Gastroesophageal sphincter (tissue), 4 donors: ENCODE data around the gene PDCD1. TPM values are rescaled to one million over a fixed set of nuclear protein-coding genes. Genes with fewer than 3 reads are reported as not detected.

ENCODE experiments used
- ATAC-seq: fragments of 150-250 bp; one replicate; pipeline ENCODE4 v1.9.1; 2016; ENCODE audit warnings: mild to moderate bottlenecking, moderate library complexity
- H3K27ac ChIP-seq, 4 donors: fragments of 200-600 bp; sonication (generic) in 3 of 4; 1 replicate in 3 of 4; 2 replicates in 1 of 4; pipeline ENCODE4 v1.5.1; 2016 to 2019
- H3K27me3 ChIP-seq: fragments of 200-600 bp; sonication (generic); one replicate; pipeline ENCODE4 v1.5.1; 2019
- H3K36me3 ChIP-seq, 2 donors: fragments of 200-600 bp; sonication (generic); one replicate each; pipeline ENCODE4 v1.5.1; 2019; ENCODE audit warnings: control low read depth in 1 of 2
- H3K4me1 ChIP-seq, 3 donors: fragments of 200-600 bp; sonication (generic); 1 replicate in 2 of 3; 2 replicates in 1 of 3; pipeline ENCODE4 v1.5.1; 2016 to 2019; ENCODE audit warnings: control low read depth in 2 of 3
- H3K4me3 ChIP-seq, 2 donors: fragments of 200-600 bp; sonication (generic); one replicate each; pipeline ENCODE4 v1.5.1; 2019; ENCODE audit warnings: mild to moderate bottlenecking in 1 of 2, moderate library complexity in 1 of 2
- H3K9me3 ChIP-seq, 3 donors: fragments of 200-600 bp; sonication (generic); one replicate each; pipeline ENCODE4 v1.5.1; 2017 to 2019; ENCODE audit warnings: control low read depth in 2 of 3
- EP300 ChIP-seq: sonication (generic); formaldehyde crosslinking; IDR thresholded peaks from one replicate; pipeline ENCODE4 v1.6.1; 2017; ENCODE audit warnings: antibody characterized with exemption, mild to moderate bottlenecking
- POLR2A ChIP-seq, 2 donors: fragments of 450-650 bp; IDR thresholded peaks; one replicate each; pipeline ENCODE4 v1.6.1; 2017; ENCODE audit warnings: antibody characterized with exemption in 2 of 2, mild to moderate bottlenecking in 2 of 2, moderate library complexity in 1 of 2
- POLR2AphosphoS5 ChIP-seq: sonication (generic); formaldehyde crosslinking; IDR thresholded peaks from one replicate; pipeline ENCODE4 v1.6.1; 2017; ENCODE audit warnings: antibody characterized with exemption
- WGBS, 2 donors: methylation state at CpG; one replicate each; pipeline ENCODE4 v1.1.5; 2018; ENCODE audit warnings: low coverage in 1 of 2; 5-methylcytosine and 5-hydroxymethylcytosine counted together
- total RNA-seq, 4 donors: library from RNA; depleted of rRNA; stranded (reverse); fragments of >200 nt; gene quantifications; one replicate each; pipeline ENCODE4 v1.1.0, GENCODE V29; 2016
- TF ChIP-seq, protein P1 (sequence below), 4 experiments: fragments of 200-600 bp in 2 of 4; fragments of 450-650 bp in 2 of 4; sonication (generic) in 1 of 4; IDR thresholded peaks; one replicate each; pipeline ENCODE4 v1.5.1; 2017 to 2019; ENCODE audit warnings: antibody characterized with exemption in 4 of 4, mild to moderate bottlenecking in 2 of 4, moderate library complexity in 2 of 4

PDCD1 gene
- total RNA-seq, 4 donors from 2014 or later: 0.19 to 0.54 TPM; not detected in 2

DNA sequence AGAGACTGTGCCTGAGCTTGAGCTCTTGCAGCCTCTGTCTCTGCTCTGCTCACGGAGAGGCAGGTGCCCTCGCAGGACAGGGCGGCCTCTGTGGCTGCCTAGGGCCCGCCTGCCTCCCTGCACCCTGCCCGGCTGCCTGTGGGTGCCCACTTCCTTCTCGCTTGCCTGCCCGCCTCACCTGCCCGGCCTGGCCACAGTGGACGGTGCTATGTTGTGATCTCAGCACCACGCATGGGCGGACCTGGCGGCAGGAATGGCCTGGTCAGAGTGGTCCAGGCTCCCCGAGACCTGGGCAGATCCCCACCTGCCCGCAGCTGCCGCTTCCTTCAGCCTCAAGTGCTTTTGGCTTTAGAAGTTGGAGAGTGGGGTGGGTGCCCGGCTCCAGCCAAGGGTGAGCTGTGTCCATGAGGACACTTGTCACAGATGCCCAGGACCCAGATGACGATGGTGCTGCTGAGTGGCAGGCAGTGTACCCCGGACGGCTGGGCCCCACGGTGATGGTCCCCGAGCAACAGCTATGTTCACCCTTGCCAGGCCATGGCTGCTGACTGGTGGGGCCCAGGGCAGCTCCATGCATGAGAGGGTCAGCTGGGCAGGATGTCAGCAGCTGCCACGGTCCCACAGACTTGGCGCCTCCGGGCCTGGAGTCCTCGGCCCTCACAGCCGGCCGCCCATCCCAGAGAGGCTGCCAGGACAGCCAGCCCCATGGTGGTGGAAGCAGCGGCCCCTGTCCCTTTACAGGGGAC, 36.2 kb upstream of the PDCD1 start:
- no peak for TF ChIP-seq POLR2A (IDR thresholded peaks at IDR 0.05)
- no peak for TF ChIP-seq EP300
- no peak for TF ChIP-seq POLR2AphosphoS5
- TF ChIP-seq, protein P1, sequence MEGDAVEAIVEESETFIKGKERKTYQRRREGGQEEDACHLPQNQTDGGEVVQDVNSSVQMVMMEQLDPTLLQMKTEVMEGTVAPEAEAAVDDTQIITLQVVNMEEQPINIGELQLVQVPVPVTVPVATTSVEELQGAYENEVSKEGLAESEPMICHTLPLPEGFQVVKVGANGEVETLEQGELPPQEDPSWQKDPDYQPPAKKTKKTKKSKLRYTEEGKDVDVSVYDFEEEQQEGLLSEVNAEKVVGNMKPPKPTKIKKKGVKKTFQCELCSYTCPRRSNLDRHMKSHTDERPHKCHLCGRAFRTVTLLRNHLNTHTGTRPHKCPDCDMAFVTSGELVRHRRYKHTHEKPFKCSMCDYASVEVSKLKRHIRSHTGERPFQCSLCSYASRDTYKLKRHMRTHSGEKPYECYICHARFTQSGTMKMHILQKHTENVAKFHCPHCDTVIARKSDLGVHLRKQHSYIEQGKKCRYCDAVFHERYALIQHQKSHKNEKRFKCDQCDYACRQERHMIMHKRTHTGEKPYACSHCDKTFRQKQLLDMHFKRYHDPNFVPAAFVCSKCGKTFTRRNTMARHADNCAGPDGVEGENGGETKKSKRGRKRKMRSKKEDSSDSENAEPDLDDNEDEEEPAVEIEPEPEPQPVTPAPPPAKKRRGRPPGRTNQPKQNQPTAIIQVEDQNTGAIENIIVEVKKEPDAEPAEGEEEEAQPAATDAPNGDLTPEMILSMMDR (IDR thresholded peaks at IDR 0.05): no peak
- Histone ChIP-seq H3K36me3 (no peaks in the 10 kb centered on the region), H3K27me3 (no peaks in the 10 kb centered on the region), H3K4me3 (no peak overlapping the region), H3K9me3 (no peaks in the 10 kb centered on the region), H3K27ac (peak overlapping the region in 1 of 4 donors; percentile 67), H3K4me1 (peaks cover 0 to 26% (median 4%) of the 10 kb centered on the region in 3 donors)
- peak; percentile 4 for ATAC-seq
- WGBS, 2 donors: no CpG with 5 or more reads among the region's 28 CpGs

DNA sequence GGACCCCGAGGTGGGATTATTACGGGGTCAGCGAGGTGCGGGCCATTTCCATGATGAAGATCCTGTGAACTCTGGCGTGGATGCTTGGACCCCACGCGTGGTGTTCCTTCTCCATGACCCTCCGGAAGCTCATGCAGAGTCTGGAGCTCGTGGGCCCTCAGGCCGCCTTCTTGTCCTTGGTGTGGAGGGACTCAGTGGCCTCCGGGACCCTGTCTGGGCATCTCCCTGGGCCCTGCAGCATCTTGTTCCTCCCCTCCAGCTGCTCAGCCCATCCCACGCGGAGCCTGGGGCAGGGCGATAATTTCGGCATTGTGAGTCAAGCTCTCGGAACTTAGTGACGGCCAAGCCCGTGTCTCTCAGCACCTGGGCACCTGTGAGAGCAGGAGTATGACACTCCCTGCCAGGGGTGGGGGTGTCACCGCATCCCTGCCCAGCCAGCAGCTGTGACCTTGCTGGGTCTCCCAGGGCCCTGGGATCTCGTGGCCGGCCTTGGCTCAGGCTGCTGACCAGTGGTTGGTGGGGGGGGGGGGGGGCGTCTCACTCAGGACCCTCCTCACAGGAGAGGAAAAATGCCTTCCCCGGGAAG, 35.5 kb upstream of the PDCD1 start:
- WGBS, 2 donors: 91 to 94% methylated on average over 9 of the region's 23 CpGs
- no peaks in the 10 kb centered on the region for H3K36me3 ChIP-seq
- peaks cover 0 to 22% (median 4%) of the 10 kb centered on the region in 3 donors for H3K4me1 ChIP-seq
- no peaks in the 10 kb centered on the region for H3K27me3 ChIP-seq
- H3K27ac ChIP-seq: no peak overlapping the region
- no peak for TF ChIP-seq EP300
- H3K9me3 ChIP-seq: no peaks in the 10 kb centered on the region
- ATAC-seq: no peak
- H3K4me3 ChIP-seq: no peak overlapping the region

DNA sequence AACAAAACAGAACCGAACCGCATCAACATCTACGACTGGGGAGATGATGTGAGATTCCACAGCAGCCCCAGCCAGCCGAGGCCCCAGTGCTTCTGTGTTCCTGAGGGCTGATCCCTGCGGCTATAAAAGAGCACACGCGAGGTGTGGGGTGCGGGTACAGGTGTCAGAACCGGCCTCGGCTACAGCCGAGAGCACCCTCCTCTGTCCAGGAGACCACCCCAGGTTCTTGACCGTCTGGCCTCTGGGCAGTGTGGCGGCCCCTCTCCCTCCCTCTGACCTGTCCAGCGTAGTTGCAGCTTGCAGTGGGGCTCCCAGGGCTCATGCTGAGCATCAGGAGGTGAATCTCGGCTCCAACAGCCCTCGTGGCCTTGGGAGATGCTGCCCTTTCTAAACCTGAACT, 34.6 kb upstream of the PDCD1 start:
- Histone ChIP-seq H3K4me3 (no peak overlapping the region), H3K9me3 (no peaks in the 10 kb centered on the region), H3K27ac (no peak overlapping the region), H3K36me3 (no peaks in the 10 kb centered on the region), H3K4me1 (peaks cover 0 to 15% (median 4%) of the 10 kb centered on the region in 3 donors), H3K27me3 (no peaks in the 10 kb centered on the region)
- no peak for ATAC-seq
- 83 to 88% methylated on average over 5 to 8 of the region's 16 CpGs for WGBS, 2 donors
- TF ChIP-seq, protein P1 (IDR thresholded peaks at IDR 0.05): no peak
- no peak for TF ChIP-seq EP300
- TF ChIP-seq POLR2A (IDR thresholded peaks at IDR 0.05): no peak

DNA sequence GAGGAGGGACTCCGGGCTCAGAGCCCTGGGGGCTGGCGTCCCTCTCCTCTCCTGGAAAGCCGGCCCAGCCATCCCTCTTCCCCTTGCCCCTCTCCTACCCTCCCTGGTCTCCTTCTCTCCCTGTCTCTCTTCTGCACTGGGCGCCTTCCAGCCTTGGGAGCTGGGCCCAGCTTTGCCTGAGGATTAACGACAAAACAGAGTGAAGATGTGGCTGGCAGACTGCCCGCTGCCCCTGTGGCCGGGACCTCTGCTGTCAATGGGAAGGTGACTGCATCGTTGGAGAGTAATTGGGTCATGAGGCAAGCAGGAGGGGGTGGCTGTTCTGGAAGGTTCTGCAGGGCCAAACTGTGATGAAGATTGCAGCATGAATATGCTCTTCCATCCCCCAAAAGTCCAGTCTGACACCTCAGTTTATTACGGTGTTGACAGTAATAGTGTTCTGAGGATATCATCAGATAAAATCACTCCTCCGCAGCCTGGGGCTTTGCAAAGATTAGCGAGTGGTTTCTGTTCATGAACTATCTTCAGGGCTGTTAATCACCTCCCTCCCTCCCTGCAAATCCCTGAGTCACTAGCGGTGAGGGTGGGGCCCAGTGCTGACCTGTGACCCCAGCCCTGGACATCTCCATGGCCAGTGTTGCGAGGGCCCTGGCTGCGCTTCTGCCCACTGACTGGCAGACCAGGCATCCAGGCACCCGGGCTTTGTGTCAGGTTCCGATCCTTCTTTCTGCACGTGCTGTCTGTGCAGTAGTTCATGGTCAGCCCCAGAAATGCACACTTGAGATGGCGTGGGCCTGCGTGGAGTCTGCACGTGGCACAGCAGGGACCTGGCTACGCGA, 33.8 kb upstream of the PDCD1 start:
- ATAC-seq: peak; percentile 11

DNA sequence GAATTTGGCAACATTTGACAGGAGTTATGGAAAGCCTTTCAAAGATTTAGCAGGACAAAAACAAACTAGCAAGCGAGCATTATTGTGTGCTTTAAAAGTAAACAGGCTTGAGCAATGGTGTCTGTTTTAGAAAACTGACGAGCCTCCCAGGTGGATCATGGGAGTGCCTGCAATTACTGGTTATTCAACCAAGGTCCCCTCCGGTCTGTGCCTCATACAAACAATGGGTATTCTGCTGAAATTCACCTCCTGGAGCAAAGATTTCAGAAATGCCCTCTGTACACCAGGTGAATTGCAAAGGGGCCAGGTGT, 33.2 kb upstream of the PDCD1 start:
- ATAC-seq: no peak
- Histone ChIP-seq H3K9me3 (no peaks in the 10 kb centered on the region), H3K27me3 (no peaks in the 10 kb centered on the region), H3K27ac (peak overlapping the region in 2 of 4 donors; percentile 39 to 41), H3K4me3 (no peak overlapping the region), H3K36me3 (peaks cover 0 to 6% of the 10 kb centered on the region in 2 donors), H3K4me1 (peaks cover 0 to 15% (median 4%) of the 10 kb centered on the region in 3 donors)
- WGBS, 2 donors: 60 to 92% methylated on average over 3 of the region's 3 CpGs
- TF ChIP-seq EP300 (no peak), POLR2A (IDR thresholded peaks at IDR 0.05) (no peak), POLR2AphosphoS5 (no peak)
- TF ChIP-seq, protein P1 (IDR thresholded peaks at IDR 0.05): no peak

More for the DNA sequence above, 33.8 kb upstream of the PDCD1 start:
- Histone ChIP-seq H3K27ac (peak overlapping the region in 2 of 4 donors; percentile 39 to 41), H3K36me3 (no peaks in the 10 kb centered on the region), H3K4me3 (no peak overlapping the region), H3K27me3 (no peaks in the 10 kb centered on the region), H3K4me1 (peaks cover 0 to 15% (median 4%) of the 10 kb centered on the region in 3 donors), H3K9me3 (no peaks in the 10 kb centered on the region)
- TF ChIP-seq POLR2A (IDR thresholded peaks at IDR 0.05): no peak
- TF ChIP-seq, protein P1 (IDR thresholded peaks at IDR 0.05): no peak
- no peak for TF ChIP-seq POLR2AphosphoS5
- no peak for TF ChIP-seq EP300
- WGBS, 2 donors: 33 to 52% methylated on average over 3 of the region's 22 CpGs
